GM21360 (cell line): ENCODE data around the gene NOTO.
"Not testable (repeated sequence)": the region's sequence is repeated elsewhere in the genome, so short reads cannot be mapped to it uniquely, and the experiment has no call there.

Experiments used
- ATAC-seq: cut with Tn5 transposase; IDR thresholded peaks from one replicate; pipeline ENCODE4 v1.9.1; 2021; ENCODE audit warnings: mild to moderate bottlenecking, moderate library complexity; ENCODE audit not compliant: unreplicated experiment

The NOTO gene, protein sequence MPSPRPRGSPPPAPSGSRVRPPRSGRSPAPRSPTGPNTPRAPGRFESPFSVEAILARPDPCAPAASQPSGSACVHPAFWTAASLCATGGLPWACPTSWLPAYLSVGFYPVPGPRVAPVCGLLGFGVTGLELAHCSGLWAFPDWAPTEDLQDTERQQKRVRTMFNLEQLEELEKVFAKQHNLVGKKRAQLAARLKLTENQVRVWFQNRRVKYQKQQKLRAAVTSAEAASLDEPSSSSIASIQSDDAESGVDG

GRCh38 chr2:73202156-73203054, at the start of gene NOTO:
TSS of gene NOTO (plus strand) at chr2:73202574. CDS start at chr2:73202667, 93 bp downstream.
- ATAC-seq, result no peak

GRCh38 chr2:73156539-73157124, 45.7 kb upstream of the NOTO start:
- ATAC-seq, result no peak

DNA sequence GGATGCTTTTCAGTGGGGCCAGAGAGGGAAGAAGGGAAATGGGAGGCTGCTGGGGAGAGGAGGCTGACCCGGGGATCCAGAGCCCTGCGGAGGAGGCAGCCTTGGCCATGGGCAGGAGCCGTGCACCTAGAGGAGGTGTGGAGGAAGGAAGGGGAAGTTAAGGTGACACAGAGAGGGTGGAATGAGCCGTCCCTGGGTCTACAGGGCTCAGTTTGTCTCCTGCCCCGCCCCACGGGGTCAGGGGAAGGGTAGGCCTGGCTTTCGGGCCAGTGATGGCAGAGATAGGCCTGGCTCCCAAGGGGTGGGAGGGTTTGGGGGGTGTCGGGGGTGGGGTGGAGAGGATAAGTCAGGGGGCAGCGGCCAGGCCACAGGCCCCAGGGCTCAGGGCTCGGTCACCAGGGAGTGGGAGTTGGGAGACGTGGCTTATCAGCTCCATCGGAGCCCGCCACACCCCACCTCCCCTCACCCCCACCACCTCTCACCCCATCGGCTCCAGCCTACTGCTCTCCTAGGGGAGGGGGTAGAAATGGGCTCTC, 39.5 kb upstream of the NOTO start:
- ATAC-seq, result no peak

DNA sequence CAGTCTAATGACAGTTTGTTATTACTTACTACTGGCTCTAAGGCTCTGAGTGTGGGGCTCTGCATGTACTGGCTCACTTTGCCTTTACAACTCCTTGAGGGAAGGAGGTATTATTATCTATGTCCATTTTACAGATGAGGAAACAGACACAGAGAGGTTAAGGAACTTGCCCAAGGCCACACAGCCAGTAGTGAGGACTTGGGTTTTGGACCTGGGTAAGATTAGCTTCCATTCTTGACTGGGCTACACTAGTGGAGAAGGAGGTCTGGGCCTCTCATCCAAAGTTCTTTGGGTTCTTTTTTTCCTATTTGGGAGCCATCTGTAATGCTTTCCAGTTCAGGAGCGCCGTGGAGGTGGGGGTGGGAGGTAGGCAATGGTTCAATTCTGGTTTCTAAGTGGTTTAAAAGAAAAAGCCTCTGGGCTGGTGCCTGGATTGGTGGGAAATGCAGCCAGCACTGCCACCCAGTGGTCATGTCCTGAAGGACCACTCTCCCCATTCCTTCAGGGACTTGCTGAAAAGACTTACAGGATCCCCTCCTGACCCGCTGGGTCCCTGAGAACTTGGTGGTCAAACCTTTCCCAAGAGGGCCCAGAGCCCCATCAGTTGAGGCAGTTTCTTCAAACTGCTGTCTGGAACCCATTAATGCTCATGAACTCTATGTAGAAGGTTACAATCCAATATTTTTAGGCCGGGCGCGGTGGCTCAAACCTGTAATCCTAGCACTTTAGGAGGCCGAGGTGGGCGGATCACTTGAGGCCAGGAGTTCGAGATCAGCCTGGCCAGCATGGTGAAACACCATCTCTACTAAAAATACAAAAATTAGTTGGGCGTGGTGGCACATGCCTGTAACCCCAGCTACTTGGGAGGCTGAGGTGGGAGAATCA, 38.6 kb upstream of the NOTO start:
- peak; percentile 73 for ATAC-seq

DNA sequence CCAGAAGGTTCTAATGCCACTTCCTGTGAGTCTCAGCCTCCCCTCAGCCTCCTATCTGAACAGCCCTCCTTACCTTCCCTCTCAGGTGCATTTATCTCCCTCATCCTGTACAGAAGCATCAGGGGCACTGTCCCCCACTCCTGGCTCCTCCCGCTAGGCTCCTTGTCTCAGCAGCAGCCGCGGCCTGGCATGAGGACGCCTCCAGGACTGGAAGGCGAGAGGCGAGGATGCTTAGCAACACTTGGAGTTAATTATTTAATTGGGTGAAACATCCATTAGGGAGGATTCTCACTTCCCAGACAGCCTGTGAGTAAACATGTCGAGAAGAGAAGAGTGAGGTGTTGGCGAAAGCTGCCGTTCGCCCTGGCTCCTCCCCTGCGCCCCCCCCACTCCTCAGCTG, 36.4 kb upstream of the NOTO start:
- not testable (repeated sequence) for ATAC-seq

DNA sequence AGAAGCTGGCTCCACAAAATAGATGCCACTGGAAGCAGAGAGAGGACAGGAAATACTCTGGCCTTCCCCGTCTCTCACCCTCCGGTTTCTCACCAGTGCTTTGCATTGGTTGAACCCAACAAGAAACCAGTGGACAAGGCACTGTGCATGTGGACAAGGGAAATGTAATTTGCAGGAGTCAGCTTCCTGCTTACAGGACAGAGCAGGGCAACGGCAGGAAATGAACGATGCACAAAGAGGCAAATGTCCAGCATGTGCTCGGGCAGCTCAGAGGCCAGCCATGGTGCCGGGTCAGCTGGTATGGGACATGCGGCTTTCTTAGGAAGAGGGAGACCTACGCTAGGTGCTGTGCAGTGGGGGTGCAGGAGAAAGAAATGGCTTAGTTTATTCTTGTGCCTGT, 35.6 kb upstream of the NOTO start:
- not testable (repeated sequence) for ATAC-seq

DNA sequence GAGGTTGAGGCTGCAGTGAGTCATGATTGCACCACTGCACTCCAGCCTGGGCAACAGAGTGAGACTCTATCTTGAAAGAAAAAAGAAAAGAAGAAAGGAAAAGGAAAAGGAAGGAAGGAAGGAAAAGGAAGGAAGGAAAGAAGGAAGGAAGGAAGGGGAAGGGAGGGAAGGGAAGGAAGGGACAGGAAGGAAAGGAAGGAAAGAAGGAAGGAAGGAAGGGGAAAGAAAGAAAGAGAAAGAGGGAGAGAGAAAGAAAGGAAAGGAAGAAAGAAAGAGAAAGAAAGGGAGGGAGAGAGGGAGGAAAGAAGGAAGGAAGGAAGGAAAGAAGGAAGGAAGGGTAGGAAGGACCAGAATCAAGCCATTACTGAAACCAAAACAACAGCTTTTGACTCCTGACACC, 34.0 kb upstream of the NOTO start:
- ATAC-seq, result not testable (repeated sequence)

- not testable (repeated sequence) for ATAC-seq
Measured at GRCh38 chr2:73170341-73170740, 32.0 kb upstream of the NOTO start.

GRCh38 chr2:73172963-73173362, 29.4 kb upstream of the NOTO start:
- ATAC-seq, result peak; percentile 60

DNA sequence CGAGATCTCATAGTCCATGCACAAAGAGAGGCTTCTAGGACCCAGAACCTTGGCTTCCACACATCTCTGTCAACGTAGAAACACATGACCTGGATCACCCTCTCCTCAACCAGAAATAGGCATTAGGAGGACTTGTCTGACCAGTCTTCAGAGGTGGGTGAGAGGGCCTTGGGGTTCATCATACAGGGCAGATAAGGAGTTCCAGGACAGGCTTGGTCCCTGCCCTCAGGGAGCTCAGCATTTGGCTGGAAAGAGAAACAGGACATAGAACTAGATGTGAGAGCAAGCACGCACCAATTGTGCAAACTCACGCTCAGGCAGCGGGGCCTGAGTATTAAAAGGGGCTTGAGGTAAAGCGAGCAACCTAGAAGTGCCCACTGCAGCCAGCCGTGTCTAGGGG, 28.6 kb upstream of the NOTO start:
- ATAC-seq, result no peak

- ATAC-seq, result no peak
Measured at GRCh38 chr2:73174244-73174643, 28.1 kb upstream of the NOTO start.

DNA sequence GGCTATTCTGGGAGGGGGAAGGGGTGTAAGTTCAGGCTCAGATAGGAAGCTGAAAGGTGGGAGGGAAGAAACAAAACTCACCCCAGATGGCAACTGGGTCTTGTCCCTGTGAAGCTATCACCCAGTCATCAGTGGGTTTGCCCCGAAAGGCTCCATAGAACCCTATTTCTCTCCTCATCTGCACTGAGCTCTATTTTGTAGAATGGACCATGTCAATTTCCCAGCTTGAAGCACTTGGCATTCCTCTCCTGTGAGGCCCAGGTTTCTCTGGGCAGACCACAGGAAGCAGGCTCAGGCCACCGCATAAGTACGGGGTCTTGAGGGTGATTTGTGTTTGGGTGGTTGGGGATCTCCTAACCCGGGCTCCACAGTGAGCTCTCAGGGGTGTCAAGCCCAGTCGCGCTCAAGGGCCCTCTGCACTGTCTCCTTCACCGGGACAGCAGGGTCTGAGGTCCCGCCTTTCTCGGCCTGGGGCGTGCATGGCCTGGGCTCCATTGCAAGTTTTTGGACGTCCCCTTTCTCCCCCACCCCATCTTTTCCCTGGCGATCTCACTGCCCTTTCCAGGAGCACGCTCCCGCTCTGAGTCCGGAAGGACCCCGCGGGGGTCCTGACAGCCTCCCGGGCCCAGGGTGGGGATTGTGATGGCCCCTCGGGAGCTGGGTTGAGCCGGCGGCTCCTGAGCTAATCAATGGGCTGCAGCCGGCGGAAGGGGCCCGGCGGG, 27.3 kb upstream of the NOTO start:
- no peak for ATAC-seq

- ATAC-seq, result no peak
Measured at GRCh38 chr2:73175663-73176204, 26.6 kb upstream of the NOTO start.

- ATAC-seq, result no peak
Measured at GRCh38 chr2:73176205-73176880, 26.0 kb upstream of the NOTO start.

- ATAC-seq, result peak; percentile 69
Measured at GRCh38 chr2:73176881-73177644, 25.3 kb upstream of the NOTO start.

GRCh38 chr2:73177645-73178255, 24.6 kb upstream of the NOTO start:
- no peak for ATAC-seq

GRCh38 chr2:73185965-73186364, 16.4 kb upstream of the NOTO start:
- no peak for ATAC-seq

DNA sequence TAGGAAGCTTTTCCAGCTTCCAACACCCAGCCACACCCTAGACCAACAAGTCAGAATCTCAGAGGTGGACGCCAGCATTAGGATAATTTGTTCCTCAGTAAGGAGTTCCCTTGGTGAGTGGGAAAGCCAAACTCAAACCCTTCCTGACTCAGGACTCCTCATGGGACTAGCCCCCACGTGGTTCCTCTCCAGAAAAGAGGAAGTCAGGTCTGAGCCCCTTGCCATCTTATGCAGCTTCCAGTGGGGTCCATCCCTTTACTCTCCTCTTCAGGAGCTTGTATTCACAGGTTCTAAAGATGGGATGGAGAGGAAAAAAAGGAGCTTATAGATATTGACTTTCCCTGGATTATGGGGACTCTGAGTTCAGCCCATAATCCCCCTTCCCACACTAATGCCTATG, 14.8 kb upstream of the NOTO start:
- no peak for ATAC-seq
